Stomach (tissue), 9 donors: ENCODE results near the gene CEMIP. TPM values are rescaled to one million over a fixed set of nuclear protein-coding genes. Genes with fewer than 3 reads are reported as not detected.

Experiments used
- DNase-seq, 2 donors: peaks; one replicate each; pipeline versions ENCODE4 v3.0.0 to v3.0.0-alpha.2; 2013 to 2019
- H3K27ac ChIP-seq, 5 donors: fragments of 200-600 bp in 4 of 5; sonication (generic) in 4 of 5; one replicate each; pipeline ENCODE4 v1.5.1; 2013 to 2019; ENCODE audit warnings: mild to moderate bottlenecking in 1 of 5, moderate library complexity in 1 of 5
- H3K27me3 ChIP-seq, 3 donors: fragments of 200-600 bp; sonication (generic); one replicate each; pipeline ENCODE4 v1.5.1; 2017 to 2019; ENCODE audit warnings: mixed run types in 1 of 3
- H3K36me3 ChIP-seq, 4 donors: fragments of 200-600 bp; sonication (generic); 1 replicate in 3 of 4; 2 replicates in 1 of 4; pipeline ENCODE4 v1.5.1; 2016 to 2019
- H3K4me1 ChIP-seq, 4 donors: fragments of 200-600 bp; sonication (generic); one replicate each; pipeline ENCODE4 v1.5.1; 2016 to 2019
- H3K4me3 ChIP-seq, 4 donors: fragments of 200-600 bp; sonication (generic) in 3 of 4; one replicate each; pipeline ENCODE4 v1.5.1; 2016 to 2019; ENCODE audit warnings: mild to moderate bottlenecking in 1 of 4
- H3K9me3 ChIP-seq, 4 donors: fragments of 200-600 bp; sonication (generic); one replicate each; pipeline ENCODE4 v1.5.1; 2016 to 2019
- EP300 ChIP-seq: sonication (generic); formaldehyde crosslinking; IDR thresholded peaks from one replicate; pipeline ENCODE4 v1.6.1; 2017; ENCODE audit warnings: antibody characterized with exemption
- POLR2A ChIP-seq, 4 donors: fragments of 450-650 bp; IDR thresholded peaks; one replicate each; pipeline ENCODE4 v1.6.1; 2016; ENCODE audit warnings: antibody characterized with exemption in 4 of 4, control low read depth in 2 of 4, mild to moderate bottlenecking in 1 of 4, moderate library complexity in 1 of 4
- POLR2AphosphoS5 ChIP-seq, 3 donors: sonication (generic); formaldehyde crosslinking; IDR thresholded peaks; one replicate each; pipeline ENCODE4 v1.6.1; 2016; ENCODE audit warnings: antibody characterized with exemption in 3 of 3
- WGBS, 5 donors: extraction: QIAGEN DNeasy Blood & Tissue Kit in 3 of 5; methylation state at CpG; one replicate each; pipeline versions ENCODE4 v1.1.5 to v1.1.7; 2013 to 2018; 5-methylcytosine and 5-hydroxymethylcytosine counted together
- intact Hi-C: fragments of 100-400 bp; cut with DNase I; formaldehyde crosslinking; loops from one replicate; pipeline ENCODE4 v1.15.1; 2023; ENCODE audit warnings: low total_unique reads
- polyA plus RNA-seq, 3 donors: library from polyadenylated mRNA; stranded (reverse); fragments of 200-250 nt; gene quantifications; one replicate each; pipeline ENCODE4 v1.2.3, GENCODE V29; 2013
- total RNA-seq, 5 donors: library from RNA; depleted of rRNA; stranded (reverse); fragments of >200 nt; gene quantifications; one replicate each; pipeline versions ENCODE4 v1.1.0 to v1.2.3, GENCODE V29; 2014 to 2016
- TF ChIP-seq, protein P1 (sequence below), 7 experiments: fragments of 450-650 bp in 4 of 7; fragments of 200-600 bp in 3 of 7; sonication (generic) in 3 of 7; IDR thresholded peaks; one replicate each; pipeline ENCODE4 v1.5.1; 2016 to 2019; ENCODE audit warnings: antibody characterized with exemption in 7 of 7, control low read depth in 2 of 7, mild to moderate bottlenecking in 1 of 7
- donor health status: healthy with polysubstance abuse.
- donor health status: Bipolar disorder and iron deficiency.
- donor health status: healthy.

CEMIP gene
- total and polyA plus RNA-seq, 8 donors = 0.53 to 2.6 (median 1.4) TPM; not detected in 4

GRCh38 chr15:80992441-80992840, 213.3 kb downstream of the CEMIP start:
- H3K27me3 ChIP-seq = no peaks in the 10 kb centered on the region
- no peaks in the 10 kb centered on the region for H3K9me3 ChIP-seq
- 81 to 100% (median 97%) methylated on average over 1 of the region's 1 CpG for WGBS, 5 donors
- no peaks in the 10 kb centered on the region for H3K36me3 ChIP-seq
- H3K4me3 ChIP-seq = no peak overlapping the region
- TF ChIP-seq POLR2AphosphoS5 (IDR thresholded peaks at IDR 0.05) = no peak
- TF ChIP-seq, protein P1, sequence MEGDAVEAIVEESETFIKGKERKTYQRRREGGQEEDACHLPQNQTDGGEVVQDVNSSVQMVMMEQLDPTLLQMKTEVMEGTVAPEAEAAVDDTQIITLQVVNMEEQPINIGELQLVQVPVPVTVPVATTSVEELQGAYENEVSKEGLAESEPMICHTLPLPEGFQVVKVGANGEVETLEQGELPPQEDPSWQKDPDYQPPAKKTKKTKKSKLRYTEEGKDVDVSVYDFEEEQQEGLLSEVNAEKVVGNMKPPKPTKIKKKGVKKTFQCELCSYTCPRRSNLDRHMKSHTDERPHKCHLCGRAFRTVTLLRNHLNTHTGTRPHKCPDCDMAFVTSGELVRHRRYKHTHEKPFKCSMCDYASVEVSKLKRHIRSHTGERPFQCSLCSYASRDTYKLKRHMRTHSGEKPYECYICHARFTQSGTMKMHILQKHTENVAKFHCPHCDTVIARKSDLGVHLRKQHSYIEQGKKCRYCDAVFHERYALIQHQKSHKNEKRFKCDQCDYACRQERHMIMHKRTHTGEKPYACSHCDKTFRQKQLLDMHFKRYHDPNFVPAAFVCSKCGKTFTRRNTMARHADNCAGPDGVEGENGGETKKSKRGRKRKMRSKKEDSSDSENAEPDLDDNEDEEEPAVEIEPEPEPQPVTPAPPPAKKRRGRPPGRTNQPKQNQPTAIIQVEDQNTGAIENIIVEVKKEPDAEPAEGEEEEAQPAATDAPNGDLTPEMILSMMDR (IDR thresholded peaks at IDR 0.05) = no peak
- TF ChIP-seq EP300 = no peak
- no peak for DNase-seq
- no peak overlapping the region for H3K27ac ChIP-seq
- H3K4me1 ChIP-seq = peaks cover 15 to 40% (median 31%) of the 10 kb centered on the region in 4 donors
- intact Hi-C loops = no loop called here

DNA sequence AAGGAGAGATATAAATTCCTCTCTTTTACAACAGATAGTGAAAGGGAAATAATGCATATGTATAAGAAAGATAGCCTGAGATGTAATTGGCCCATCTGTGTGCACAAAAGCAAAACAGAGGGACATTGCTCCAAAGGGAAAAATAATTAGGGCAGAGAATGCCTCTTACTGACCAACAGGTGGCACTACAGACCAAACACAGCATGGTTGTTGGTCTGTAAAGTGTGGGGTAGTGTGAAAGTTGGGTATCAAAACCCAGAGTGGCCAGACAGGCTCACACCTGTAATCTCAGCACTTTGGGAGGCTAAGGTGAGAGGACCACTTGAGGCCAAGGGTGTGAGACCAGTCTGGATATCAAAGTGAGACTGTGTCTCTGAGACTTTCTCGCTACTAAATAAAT, 217.1 kb downstream of the CEMIP start:
- DNase-seq = peak in 1 of 2 donors; percentile 23
- intact Hi-C loops = no loop called here

GRCh38 chr15:80997692-80998091, 218.5 kb downstream of the CEMIP start:
- Histone ChIP-seq H3K27me3 (no peaks in the 10 kb centered on the region), H3K27ac (no peak overlapping the region), H3K9me3 (no peaks in the 10 kb centered on the region), H3K36me3 (peaks cover 0 to 3% (median 2%) of the 10 kb centered on the region in 4 donors), H3K4me1 (peaks cover 14 to 31% (median 27%) of the 10 kb centered on the region in 4 donors), H3K4me3 (no peak overlapping the region)
- TF ChIP-seq, protein P1 (IDR thresholded peaks at IDR 0.05) = no peak
- no peak for TF ChIP-seq POLR2AphosphoS5 (IDR thresholded peaks at IDR 0.05)
- no peak for TF ChIP-seq EP300
- DNase-seq = no peak
- 87 to 97% (median 95%) methylated on average over 1 of the region's 1 CpG for WGBS, 5 donors
- intact Hi-C loops = no loop called here

More for the DNA sequence above, 217.1 kb downstream of the CEMIP start:
- Histone ChIP-seq H3K9me3 (no peaks in the 10 kb centered on the region), H3K4me1 (peaks cover 7 to 29% (median 23%) of the 10 kb centered on the region in 4 donors), H3K4me3 (no peak overlapping the region), H3K27ac (no peak overlapping the region), H3K27me3 (no peaks in the 10 kb centered on the region), H3K36me3 (no peaks in the 10 kb centered on the region)
- TF ChIP-seq, protein P1 (IDR thresholded peaks at IDR 0.05) = peak in 1 of 7 experiments; percentile 28
- TF ChIP-seq POLR2A (IDR thresholded peaks at IDR 0.05) = no peak
- 90 to 98% (median 96%) methylated on average over 1 of the region's 1 CpG for WGBS, 5 donors

GRCh38 chr15:80998251-80998650, 219.1 kb downstream of the CEMIP start:
- no peak for DNase-seq

More at GRCh38 chr15:80998251-80998650, 219.1 kb downstream of the CEMIP start:
- peaks cover 5 to 9% (median 8%) of the 10 kb centered on the region in 4 donors for H3K36me3 ChIP-seq
- no peak for TF ChIP-seq POLR2A (IDR thresholded peaks at IDR 0.05)
- TF ChIP-seq, protein P1 (IDR thresholded peaks at IDR 0.05) = no peak
- TF ChIP-seq POLR2AphosphoS5 (IDR thresholded peaks at IDR 0.05) = no peak
- TF ChIP-seq EP300 = no peak
- H3K9me3 ChIP-seq = no peaks in the 10 kb centered on the region
- H3K4me3 ChIP-seq = no peak overlapping the region
- H3K27me3 ChIP-seq = no peaks in the 10 kb centered on the region
- WGBS, 5 donors = 60 to 90% (median 75%) methylated on average over 1 of the region's 1 CpG
- intact Hi-C loops = no loop called here
- H3K27ac ChIP-seq = peak overlapping the region in 4 of 5 donors; percentile 3 to 100 (median 46)
- peaks cover 19 to 37% (median 33%) of the 10 kb centered on the region in 4 donors for H3K4me1 ChIP-seq
